Neuronal stem cell (in vitro differentiated cells): ENCODE measurements around the gene RGN.
"Not testable (repeated sequence)": the region's sequence is repeated elsewhere in the genome, so short reads cannot be mapped to it uniquely, and the experiment has no call there.

Experiments used
- DNase-seq: peaks from one replicate; pipeline ENCODE4 v3.0.0-alpha.2; 2013; ENCODE audit warnings: low spot score
- H2AFZ ChIP-seq: one replicate; pipeline ENCODE4 v1.6.1; 2013; ENCODE audit warnings: mild to moderate bottlenecking, low read length, inconsistent platforms
- H2AK5ac ChIP-seq: 2 replicates; pipeline ENCODE4 v1.6.1; 2013; ENCODE audit warnings: low read depth, mild to moderate bottlenecking, inconsistent platforms, low read length, moderate library complexity, mixed read lengths
- H2BK120ac ChIP-seq: 2 replicates; pipeline ENCODE4 v1.6.1; 2013; ENCODE audit warnings: low read depth, mild to moderate bottlenecking, inconsistent platforms, low read length, moderate library complexity, mixed read lengths
- H2BK12ac ChIP-seq: one replicate; pipeline ENCODE4 v1.6.1; 2013; ENCODE audit warnings: low read length, inconsistent platforms
- H2BK15ac ChIP-seq: 2 replicates; pipeline ENCODE4 v1.6.1; 2013; ENCODE audit warnings: mild to moderate bottlenecking, low read length, inconsistent platforms, mixed read lengths
- H2BK5ac ChIP-seq: one replicate; pipeline ENCODE4 v1.6.1; 2013; ENCODE audit warnings: inconsistent platforms, mild to moderate bottlenecking, low read length, moderate library complexity
- H3K14ac ChIP-seq: one replicate; pipeline ENCODE4 v1.6.1; 2013; ENCODE audit warnings: low read length, inconsistent platforms
- H3K18ac ChIP-seq: 2 replicates; pipeline ENCODE4 v1.6.1; 2013; ENCODE audit warnings: low read length, inconsistent platforms
- H3K23ac ChIP-seq: 2 replicates; pipeline ENCODE4 v1.6.1; 2013; ENCODE audit warnings: low read depth, mild to moderate bottlenecking, mixed read lengths, low read length, inconsistent platforms; ENCODE audit not compliant: poor library complexity
- H3K27ac ChIP-seq: replicated peaks from 3 replicates; pipeline ENCODE4 v1.5.1; 2013; ENCODE audit warnings: low read length, inconsistent platforms
- H3K27me3 ChIP-seq, 3 experiments: 2 replicates each; pipeline ENCODE4 v1.6.1; 2013; ENCODE audit warnings: low read length in 3 of 3, mild to moderate bottlenecking in 2 of 3, inconsistent platforms in 1 of 3, low read depth in 1 of 3, mixed read lengths in 1 of 3, moderate library complexity in 1 of 3; ENCODE audit not compliant: control insufficient read depth in 3 of 3, insufficient read depth in 3 of 3
- H3K36me3 ChIP-seq, 2 donors: replicated peaks in 1 of 2; 2 replicates each; pipeline ENCODE4 v1.6.1; 2013; ENCODE audit warnings: low read length in 2 of 2; ENCODE audit not compliant: control insufficient read depth in 2 of 2, insufficient read depth in 2 of 2
- H3K4ac ChIP-seq: 2 replicates; pipeline ENCODE4 v1.6.1; 2013; ENCODE audit warnings: inconsistent platforms, mild to moderate bottlenecking, low read length, moderate library complexity
- H3K4me1 ChIP-seq, 2 donors: 1 replicate in 1 of 2; 2 replicates in 1 of 2; pipeline ENCODE4 v1.6.1; 2013; ENCODE audit warnings: low read length in 2 of 2, low read depth in 1 of 2; ENCODE audit not compliant: control insufficient read depth in 2 of 2, insufficient read depth in 1 of 2
- H3K4me2 ChIP-seq: one replicate; pipeline ENCODE4 v1.6.1; 2013; ENCODE audit warnings: mild to moderate bottlenecking, low read length, inconsistent platforms; ENCODE audit not compliant: insufficient read depth, poor library complexity, severe bottlenecking
- H3K4me3 ChIP-seq, 2 donors: 2 replicates each; pipeline ENCODE4 v1.5.1; 2013; ENCODE audit warnings: low read length in 2 of 2, mild to moderate bottlenecking in 2 of 2, inconsistent platforms in 1 of 2, moderate library complexity in 1 of 2
- H3K79me1 ChIP-seq: one replicate; pipeline ENCODE4 v1.6.1; 2013; ENCODE audit warnings: low read depth, mild to moderate bottlenecking, inconsistent platforms, low read length, moderate library complexity
- H3K9ac ChIP-seq: one replicate; pipeline ENCODE4 v1.6.1; 2013; ENCODE audit warnings: mild to moderate bottlenecking, low read depth, low read length, inconsistent platforms; ENCODE audit not compliant: poor library complexity
- H3K9me3 ChIP-seq, 2 donors: replicated peaks in 1 of 2; 2 replicates each; pipeline versions ENCODE3 to v1.6.1; 2013; ENCODE audit warnings: low read length in 2 of 2, mild to moderate bottlenecking in 2 of 2, inconsistent platforms in 1 of 2, low read depth in 1 of 2, mixed read lengths in 1 of 2, moderate library complexity in 1 of 2; ENCODE audit not compliant: control insufficient read depth in 2 of 2, insufficient read depth in 1 of 2
- H4K8ac ChIP-seq: one replicate; pipeline ENCODE4 v1.6.1; 2013; ENCODE audit warnings: low read depth, mild to moderate bottlenecking, inconsistent platforms, low read length, moderate library complexity
- H4K91ac ChIP-seq: one replicate; pipeline ENCODE4 v1.6.1; 2013; ENCODE audit warnings: low read length, low read depth, mild to moderate bottlenecking, inconsistent platforms; ENCODE audit not compliant: poor library complexity
- WGBS, 2 donors: extraction: QIAGEN DNeasy Blood & Tissue Kit; methylation state at CpG; one replicate each; pipeline ENCODE4 v1.1.7; 2013; ENCODE audit warnings: missing lambda C conversion rate in 2 of 2, mixed read lengths in 1 of 2; ENCODE audit not compliant: insufficient read length in 2 of 2, insufficient replicate concordance in 1 of 2; ENCODE audit errors: extremely low coverage in 2 of 2; 5-methylcytosine and 5-hydroxymethylcytosine counted together

Gene RGN

DNA sequence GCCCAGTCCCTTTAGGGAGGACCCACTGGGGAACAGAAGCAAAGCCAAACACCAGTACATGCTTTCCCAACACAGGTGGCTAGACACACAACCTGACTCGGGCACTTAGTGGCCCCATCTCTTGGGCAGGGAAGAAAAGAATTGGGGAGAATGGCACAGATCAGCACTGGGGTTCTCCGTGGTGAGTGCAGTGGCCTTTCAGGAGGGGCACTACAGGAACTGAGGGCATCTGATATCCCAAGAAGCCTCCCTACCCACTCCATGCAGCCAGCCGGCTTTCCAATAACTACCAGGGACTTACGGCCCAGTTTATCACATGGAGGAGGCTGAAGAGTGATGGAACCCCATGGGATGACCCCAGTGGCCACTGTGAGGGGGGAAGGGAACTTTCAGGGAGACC is 23.0 kb downstream of the RGN start:
- H3K9ac ChIP-seq, result no peak overlapping the region
- H3K9me3 ChIP-seq, result no peaks in the 10 kb centered on the region
- no peak overlapping the region for H3K27ac ChIP-seq
- no peak overlapping the region for H4K91ac ChIP-seq
- H3K4ac ChIP-seq, result no peak overlapping the region
- no peak overlapping the region for H4K8ac ChIP-seq
- H2BK12ac ChIP-seq, result no peak overlapping the region
- H2AK5ac ChIP-seq, result no peak overlapping the region
- H3K4me3 ChIP-seq, result no peak overlapping the region
- H2BK15ac ChIP-seq, result no peak overlapping the region
- no peaks in the 10 kb centered on the region for H3K79me1 ChIP-seq
- H3K23ac ChIP-seq, result no peak overlapping the region
- H3K18ac ChIP-seq, result no peak overlapping the region
- H3K27me3 ChIP-seq, result peaks cover 0 to 8% (median 0%) of the 10 kb centered on the region in 3 experiments
- no peak overlapping the region for H3K4me2 ChIP-seq
- no peak overlapping the region for H2BK120ac ChIP-seq
- H2AFZ ChIP-seq, result no peak overlapping the region
- H3K14ac ChIP-seq, result no peak overlapping the region
- H3K36me3 ChIP-seq, result no peaks in the 10 kb centered on the region
- H3K4me1 ChIP-seq, result no peaks in the 10 kb centered on the region
- DNase-seq, result no peak
- no peak overlapping the region for H2BK5ac ChIP-seq
- WGBS, 2 donors, result no CpG with 5 or more reads among the region's 4 CpGs

DNA sequence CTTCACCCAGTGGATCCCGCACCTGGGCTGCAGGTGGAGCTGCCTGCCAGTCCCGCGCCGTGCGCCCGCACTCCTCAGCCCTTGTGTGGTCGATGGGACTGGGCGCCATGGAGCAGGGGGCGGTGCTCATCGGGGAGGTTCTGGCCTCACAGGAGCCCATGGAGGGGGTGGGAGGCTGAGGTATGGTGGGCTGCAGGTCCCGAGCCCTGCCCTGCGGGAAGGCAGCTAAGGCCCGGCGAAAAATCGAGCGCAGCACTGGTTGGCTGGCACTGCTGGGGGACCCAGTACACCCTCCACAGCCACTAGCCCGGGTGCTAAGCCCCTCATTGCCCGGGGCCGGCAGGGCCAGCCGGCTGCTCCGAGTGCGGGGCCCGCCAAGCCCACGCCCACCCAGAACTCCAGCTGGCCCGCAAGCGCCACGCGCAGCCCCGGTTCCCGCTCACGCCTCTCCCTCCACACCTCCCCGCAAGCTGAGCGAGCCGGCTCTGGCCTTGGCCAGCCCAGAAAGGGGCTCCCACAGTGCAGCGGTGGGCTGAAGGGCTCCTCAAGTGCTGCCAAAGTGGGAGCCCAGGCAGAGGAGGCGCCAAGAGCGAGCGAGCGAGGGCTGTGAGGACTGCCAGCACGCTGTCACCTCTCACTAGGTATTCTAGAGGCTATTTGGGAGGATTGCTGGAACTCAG is 32.8 kb downstream of the RGN start:
- H3K27ac ChIP-seq, H3K9ac ChIP-seq, H3K23ac ChIP-seq, H3K4ac ChIP-seq, H3K4me3 ChIP-seq, H2BK12ac ChIP-seq, H3K9me3 ChIP-seq, H3K36me3 ChIP-seq, H4K91ac ChIP-seq, H3K4me1 ChIP-seq, H2AK5ac ChIP-seq, H3K79me1 ChIP-seq, H3K18ac ChIP-seq, H3K14ac ChIP-seq, H2AFZ ChIP-seq, H2BK15ac ChIP-seq, H3K4me2 ChIP-seq, H2BK120ac ChIP-seq, H4K8ac ChIP-seq, DNase-seq, H2BK5ac ChIP-seq: not testable (repeated sequence)
- no CpG with 5 or more reads among the region's 40 CpGs for WGBS, 2 donors
- H3K27me3 ChIP-seq, result peaks cover 0 to 11% (median 0%) of the 10 kb centered on the region in 3 experiments

DNA sequence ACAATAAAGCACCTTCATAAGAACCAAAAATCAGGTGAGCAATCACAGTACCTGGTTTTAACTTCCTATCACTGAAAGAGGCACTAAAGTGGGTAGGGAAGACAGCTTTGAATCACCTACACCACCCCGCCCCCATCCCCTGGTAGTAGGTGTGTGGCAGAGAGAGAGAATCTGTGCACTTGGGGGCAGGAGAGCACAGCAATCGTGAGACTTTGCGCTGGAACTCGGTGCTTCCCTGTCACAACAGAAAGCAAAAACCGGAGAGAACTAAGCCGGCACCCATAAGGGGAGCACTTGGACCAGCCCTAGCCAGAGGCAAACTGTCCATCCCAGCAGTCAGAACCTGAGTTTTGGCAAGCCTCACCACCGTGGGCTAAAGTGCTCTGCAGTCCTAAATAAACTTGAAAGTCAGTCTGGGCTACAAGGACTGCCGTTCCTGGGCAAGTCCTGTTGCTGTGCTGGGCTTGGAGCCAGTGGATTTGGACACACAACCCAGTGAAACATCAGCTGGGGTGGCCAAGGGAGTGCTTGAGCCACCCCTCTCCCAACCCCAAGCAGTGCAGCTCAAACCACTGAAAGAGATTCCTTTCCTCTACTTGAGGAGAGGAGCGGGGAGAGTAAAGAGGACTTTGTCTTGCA is 34.2 kb downstream of the RGN start:
- WGBS, 2 donors, result no CpG with 5 or more reads among the region's 9 CpGs
- no peak overlapping the region for H2BK5ac ChIP-seq
- H4K91ac ChIP-seq, result no peak overlapping the region
- H3K23ac ChIP-seq, result no peak overlapping the region
- no peak overlapping the region for H2BK120ac ChIP-seq
- no peak overlapping the region for H3K27ac ChIP-seq
- H3K4ac ChIP-seq, result no peak overlapping the region
- no peak overlapping the region for H2BK15ac ChIP-seq
- H3K9ac ChIP-seq, result no peak overlapping the region
- no peak overlapping the region for H3K4me3 ChIP-seq
- no peaks in the 10 kb centered on the region for H3K36me3 ChIP-seq
- H3K14ac ChIP-seq, result no peak overlapping the region
- no peak overlapping the region for H2AFZ ChIP-seq
- H3K27me3 ChIP-seq, result peaks cover 0 to 11% (median 0%) of the 10 kb centered on the region in 3 experiments
- H2BK12ac ChIP-seq, result no peak overlapping the region
- H3K9me3 ChIP-seq, result no peaks in the 10 kb centered on the region
- no peak overlapping the region for H4K8ac ChIP-seq
- no peaks in the 10 kb centered on the region for H3K79me1 ChIP-seq
- H3K4me2 ChIP-seq, result no peak overlapping the region
- no peak for DNase-seq
- no peak overlapping the region for H3K18ac ChIP-seq
- H3K4me1 ChIP-seq, result no peaks in the 10 kb centered on the region
- H2AK5ac ChIP-seq, result no peak overlapping the region

DNA sequence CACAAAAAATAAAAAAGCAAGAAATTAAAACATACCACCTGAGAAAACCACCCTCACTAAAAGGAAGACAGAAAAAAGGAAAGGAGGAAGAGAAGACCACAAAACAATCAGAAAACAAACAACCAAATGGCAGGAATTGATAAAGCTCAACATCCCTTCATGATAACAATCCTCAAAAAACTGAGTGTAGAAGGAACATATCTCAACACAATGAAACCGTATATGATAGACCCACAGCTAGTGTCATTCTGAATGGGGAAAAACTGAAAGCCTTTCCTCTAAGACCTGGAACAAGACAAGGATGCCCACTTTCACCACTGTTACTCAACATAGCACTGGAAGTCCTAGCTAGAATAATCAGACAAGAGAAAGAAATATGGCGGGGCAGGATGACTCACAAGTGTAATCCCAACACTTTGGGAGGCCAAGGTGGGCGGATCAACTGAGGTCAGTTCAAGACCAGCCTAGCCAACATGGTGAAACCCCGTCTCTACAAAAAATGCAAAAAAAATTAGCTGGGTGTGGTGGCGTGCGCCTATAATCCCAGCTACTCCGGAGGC is 38.4 kb downstream of the RGN start:
- peaks cover 0 to 29% (median 0%) of the 10 kb centered on the region in 3 experiments for H3K27me3 ChIP-seq
- not testable (repeated sequence) for H3K4me3 ChIP-seq, H3K36me3 ChIP-seq, DNase-seq, H4K91ac ChIP-seq, H3K4me2 ChIP-seq, H3K27ac ChIP-seq, H3K9ac ChIP-seq, H4K8ac ChIP-seq, H2BK15ac ChIP-seq, H3K4ac ChIP-seq, H2AFZ ChIP-seq, H3K14ac ChIP-seq, H3K4me1 ChIP-seq, H2BK120ac ChIP-seq, H2AK5ac ChIP-seq, H3K23ac ChIP-seq, H3K18ac ChIP-seq, H3K79me1 ChIP-seq, H2BK5ac ChIP-seq, H2BK12ac ChIP-seq, H3K9me3 ChIP-seq
- WGBS, 2 donors, result no CpG with 5 or more reads among the region's 7 CpGs
